Measurements from ENCODE around the gene OR52H1. TPM values are rescaled to one million over a fixed set of nuclear protein-coding genes. Genes with fewer than 3 reads are reported as not detected.

The OR52H1 gene
- total and polyA plus RNA-seq, 2 experiments from 2014 or later: 0.28 TPM; not detected in 1

- Histone ChIP-seq H3K9me2 (ENCODE audit: insufficient read depth) (no peaks in the 10 kb centered on the region), H2AFZ (no peak overlapping the region), H3F3A (replicated peaks; ENCODE audit: low read depth) (no peaks in the 10 kb centered on the region), H3K27ac (ENCODE audit: low read depth) (no peak overlapping the region), H3K36me3 (ENCODE audit: insufficient read depth) (no peaks in the 10 kb centered on the region), H3K4me2 (no peak overlapping the region), H3K27me3 (ENCODE audit: insufficient read depth) (no peaks in the 10 kb centered on the region), H3K4me3 (no peak overlapping the region), H3K79me2 (replicated peaks; ENCODE audit: insufficient read depth) (no peaks in the 10 kb centered on the region), H3K4me1 (ENCODE audit: insufficient read depth) (no peaks in the 10 kb centered on the region; the same call in 1 of the 2 replicates), H4K20me1 (replicated peaks; ENCODE audit: insufficient read depth) (no peaks in the 10 kb centered on the region; the same call in 1 of the 2 replicates)
- ATAC-seq (no peak), DNase-seq (ENCODE audit: low spot score) (no peak)
- H3K4me1 Mint-ChIP-seq: peaks cover 13% of the 10 kb centered on the region
- peaks cover 10% of the 10 kb centered on the region for H3K27me3 Mint-ChIP-seq (ENCODE audit: insufficient read depth, low read depth, poor library complexity)
- peaks cover 2% of the 10 kb centered on the region; the same call in 1 of the 3 replicates for H3K9me3 Mint-ChIP-seq
- no peak for TF ChIP-seq EZH2 (IDR thresholded peaks at IDR 0.05; ENCODE audit: low read depth, unreplicated experiment)
- TF ChIP-seq EZH2phosphoT487 (IDR thresholded peaks at IDR 0.05; ENCODE audit: unreplicated experiment): no peak
- no peak for TF ChIP-seq ZNF331 (CRISPR knock-in tag; IDR thresholded peaks at IDR 0.05; ENCODE audit: low read depth)
- TF ChIP-seq CTCF (conservative IDR thresholded peaks at IDR 0.05; ENCODE audit: low read depth in 2 of 2): no peak
- TF ChIP-seq POLR2AphosphoS5 (IDR thresholded peaks at IDR 0.05; ENCODE audit: low read depth): no peak
- no peak for TF ChIP-seq ZNF114 (CRISPR knock-in tag; IDR thresholded peaks at IDR 0.05)
- no peak for TF ChIP-seq NANOG (IDR thresholded peaks at IDR 0.05; ENCODE audit: borderline replicate concordance)
- no peak for TF ChIP-seq STAT1 (IDR thresholded peaks at IDR 0.05; ENCODE audit: unreplicated experiment)
- TF ChIP-seq ETS1 (IDR thresholded peaks at IDR 0.05): no peak
- TF ChIP-seq JUNB (IDR thresholded peaks at IDR 0.05; ENCODE audit: unreplicated experiment): no peak
- no peak for TF ChIP-seq ZNF462 (CRISPR knock-in tag; IDR thresholded peaks at IDR 0.05)
- no peak for TF ChIP-seq CREB1 (CRISPR knock-in tag; IDR thresholded peaks at IDR 0.05; ENCODE audit: low read depth)
- no peak for TF ChIP-seq REST (IDR thresholded peaks at IDR 0.05; ENCODE audit: unreplicated experiment)
- no peaks in the 10 kb centered on the region for H3K36me3 Mint-ChIP-seq (ENCODE audit: low read depth)
- no peak overlapping the region for H3K27ac Mint-ChIP-seq
- H3K4me3 Mint-ChIP-seq: no peak overlapping the region
Observed at GRCh38 chr11:5522308-5522707, 26.0 kb downstream of the OR52H1 start.
